A673 (cell line): ENCODE measurements around the gene MVK. TPM values are rescaled to one million over a fixed set of nuclear protein-coding genes. Genes with fewer than 3 reads are reported as not detected.

Experiments
- BruUV-seq: library from RNA; stranded (reverse); fragments of 400-500 nt; replicated peaks from 2 replicates; lab custom pipeline; 2021; lab: Mats Ljungman, UMichigan
- CTCF ChIA-PET: fragments of 300-600 bp; sonication (Branson Sonifier 250); formaldehyde crosslinking; loops from one replicate; lab custom pipeline; 2022; ENCODE audit warnings: antibody characterized with exemption; lab: Charles Lee
- POLR2A ChIA-PET: fragments of 300-600 bp; sonication (Branson Sonifier 250); formaldehyde crosslinking; loops from one replicate; lab custom pipeline; 2022; ENCODE audit warnings: antibody characterized with exemption; ENCODE audit not compliant: low non-redundant PET; lab: Charles Lee
- DNase-seq: peaks from one replicate; pipeline ENCODE4 v3.0.0-alpha.2; 2015; ENCODE audit warnings: low spot score
- H3K27ac ChIP-seq: fragments of 200-600 bp; sonication (generic); 2 replicates; pipeline ENCODE4 v1.5.1; 2016; ENCODE audit warnings: mixed run types, low read depth, mild to moderate bottlenecking, mixed read lengths, antibody characterized with exemption, low read length; ENCODE audit not compliant: poor library complexity, severe bottlenecking
- H3K27me3 ChIP-seq: fragments of 200-600 bp; sonication (generic); replicated peaks from 2 replicates; pipeline ENCODE4 v1.6.1; 2017; ENCODE audit warnings: mixed run types, low read depth, mild to moderate bottlenecking, mixed read lengths, antibody characterized with exemption, low read length; ENCODE audit not compliant: insufficient read depth, poor library complexity
- H3K36me3 ChIP-seq: fragments of 200-600 bp; sonication (generic); 2 replicates; pipeline ENCODE4 v1.6.1; 2016; ENCODE audit warnings: mixed run types, mild to moderate bottlenecking, mixed read lengths, antibody characterized with exemption, low read length; ENCODE audit not compliant: insufficient read depth, poor library complexity, severe bottlenecking
- H3K4me1 ChIP-seq: fragments of 200-600 bp; sonication (generic); 2 replicates; pipeline ENCODE4 v1.6.1; 2017; ENCODE audit warnings: mixed run types, mild to moderate bottlenecking, mixed read lengths, antibody characterized with exemption, low read length; ENCODE audit not compliant: insufficient read depth, poor library complexity, severe bottlenecking
- H3K4me3 ChIP-seq: fragments of 200-600 bp; sonication (generic); 2 replicates; pipeline ENCODE4 v1.5.1; 2016; ENCODE audit warnings: low read depth, mixed run types, mild to moderate bottlenecking, mixed read lengths, low read length; ENCODE audit not compliant: poor library complexity, severe bottlenecking
- H3K9me3 ChIP-seq: fragments of 200-600 bp; sonication (generic); 2 replicates; pipeline ENCODE4 v1.6.1; 2016; ENCODE audit warnings: mixed run types, low read depth, mild to moderate bottlenecking, mixed read lengths, antibody characterized with exemption, low read length; ENCODE audit not compliant: poor library complexity, severe bottlenecking
- CTCF ChIP-seq: fragments of 300-800, 200-600 bp; sonication (generic); conservative IDR thresholded peaks from 2 replicates; pipeline ENCODE4 v1.5.1; 2017; ENCODE audit warnings: low read depth, mild to moderate bottlenecking, antibody characterized with exemption, low read length, moderate library complexity, mixed read lengths
- EZH2 ChIP-seq: fragments of 200-600 bp; sonication (generic); IDR thresholded peaks from 2 replicates; pipeline ENCODE4 v1.6.1; 2017; ENCODE audit warnings: borderline replicate concordance, low read depth, mild to moderate bottlenecking, mixed read lengths, antibody characterized with exemption, low read length; ENCODE audit not compliant: poor library complexity, severe bottlenecking
- intact Hi-C: fragments of 100-400 bp; cut with micrococcal nuclease; formaldehyde crosslinking; loops from one replicate; pipeline ENCODE4 v1.10.0; 2022; ENCODE audit not compliant: unreplicated experiment
- total RNA-seq: library from RNA; stranded (reverse); gene quantifications from 2 replicates; pipeline ENCODE4 v1.2.3, GENCODE V29; 2021

The MVK gene
- total RNA-seq, 1 experiment from 2014 or later = 56.0 TPM

GRCh38 chr12:109538191-109538863 is 35.3 kb upstream of the MVK start:
- H3K36me3 ChIP-seq = no peaks in the 10 kb centered on the region
- no peak for DNase-seq
- no peak for TF ChIP-seq EZH2
- H3K4me3 ChIP-seq = no peak overlapping the region
- intact Hi-C loops = no loop called here
- H3K27me3 ChIP-seq = no peaks in the 10 kb centered on the region
- ChIA-PET POLR2A (no interaction called here), CTCF (no interaction called here)
- H3K9me3 ChIP-seq = no peaks in the 10 kb centered on the region
- BruUV-seq = no TSS peak
- no peak overlapping the region for H3K27ac ChIP-seq
- no peaks in the 10 kb centered on the region for H3K4me1 ChIP-seq

GRCh38 chr12:109539508-109539907 is 34.1 kb upstream of the MVK start:
- ChIA-PET POLR2A (no interaction called here), CTCF (no interaction called here)
- BruUV-seq = no TSS peak

GRCh38 chr12:109540526-109541412 is 32.8 kb upstream of the MVK start:
- Histone ChIP-seq H3K27me3 (no peaks in the 10 kb centered on the region), H3K9me3 (no peaks in the 10 kb centered on the region), H3K36me3 (no peaks in the 10 kb centered on the region), H3K27ac (no peak overlapping the region), H3K4me1 (no peaks in the 10 kb centered on the region), H3K4me3 (no peak overlapping the region)
- no peak for DNase-seq
- no TSS peak for BruUV-seq
- ChIA-PET POLR2A (no interaction called here), CTCF (no interaction called here)
- intact Hi-C loops = no loop called here
- TF ChIP-seq EZH2 = no peak
- TF ChIP-seq CTCF = no peak

More at GRCh38 chr12:109539508-109539907, 34.1 kb upstream of the MVK start:
- Histone ChIP-seq H3K4me1 (no peaks in the 10 kb centered on the region), H3K36me3 (no peaks in the 10 kb centered on the region), H3K9me3 (no peaks in the 10 kb centered on the region), H3K27me3 (no peaks in the 10 kb centered on the region), H3K4me3 (no peak overlapping the region), H3K27ac (no peak overlapping the region)
- TF ChIP-seq CTCF = no peak
- TF ChIP-seq EZH2 = no peak
- intact Hi-C loops = no loop called here
- DNase-seq = no peak
